ENCODE results near the gene ARHGAP31. TPM values are rescaled to one million over a fixed set of nuclear protein-coding genes. Genes with fewer than 3 reads are reported as not detected.
"Not testable (repeated sequence)": the region's sequence is repeated elsewhere in the genome, so short reads cannot be mapped to it uniquely, and the experiment has no call there.

ARHGAP31 gene
- total RNA-seq, 3 donors from 2014 or later (not counting 1 experiment from before 2014, with no cell fraction given) = 4.1 to 8.4 (median 8.4) TPM

GRCh38 chr3:119319311-119319710 lies 25.1 kb downstream of the ARHGAP31 start:
- Histone ChIP-seq H3K4me1 (ENCODE audit: control insufficient read depth, insufficient read depth, low read length) (peaks cover 15% of the 10 kb centered on the region), H3K27ac (ENCODE audit: low read length) (no peak overlapping the region), H3K27me3 (ENCODE audit: control insufficient read depth, insufficient read depth, low read length) (no peaks in the 10 kb centered on the region), H3K36me3 (ENCODE audit: control insufficient read depth, insufficient read depth, low read length) (no peaks in the 10 kb centered on the region), H3K4me3 (ENCODE audit: low read length) (no peak overlapping the region), H3K9me3 (ENCODE audit: control insufficient read depth, insufficient read depth, low read length) (no peaks in the 10 kb centered on the region)
- Mint-ChIP-seq H3K36me3 (no peaks in the 10 kb centered on the region), H3K4me1 (peaks cover 19 to 31% of the 10 kb centered on the region in 2 donors), H3K27me3 (ENCODE audit: low read depth in 2 of 2) (no peaks in the 10 kb centered on the region), H3K27ac (peak overlapping the region; percentile 15 to 51), H3K9me3 (no peaks in the 10 kb centered on the region), H3K4me3 (no peak overlapping the region)
- no peak for DNase-seq
- intact Hi-C loops (cut with micrococcal nuclease) = no loop called here
- no peak for TF ChIP-seq CTCF (IDR thresholded peaks at IDR 0.05)
- 97% methylated on average over 3 of the region's 4 CpGs for WGBS (ENCODE audit: insufficient coverage)
- no peak for ATAC-seq

GRCh38 chr3:119320785-119321184 lies 26.6 kb downstream of the ARHGAP31 start:
- H3K36me3 ChIP-seq (ENCODE audit: control insufficient read depth, insufficient read depth, low read length); H3K9me3 Mint-ChIP-seq; DNase-seq; H3K36me3 Mint-ChIP-seq; H3K4me3 Mint-ChIP-seq; H3K27me3 ChIP-seq (ENCODE audit: control insufficient read depth, insufficient read depth, low read length); H3K9me3 ChIP-seq (ENCODE audit: control insufficient read depth, insufficient read depth, low read length); H3K27ac ChIP-seq (ENCODE audit: low read length); H3K27me3 Mint-ChIP-seq (ENCODE audit: low read depth in 2 of 2); intact Hi-C loops (cut with micrococcal nuclease); ATAC-seq; H3K4me3 ChIP-seq (ENCODE audit: low read length): not testable (repeated sequence)
- WGBS (ENCODE audit: insufficient coverage) = 81% methylated on average over 4 of the region's 5 CpGs
- peaks cover 16 to 31% of the 10 kb centered on the region in 2 donors for H3K4me1 Mint-ChIP-seq
- H3K27ac Mint-ChIP-seq = peak overlapping the region; percentile 15 to 51
- peaks cover 15% of the 10 kb centered on the region for H3K4me1 ChIP-seq (ENCODE audit: control insufficient read depth, insufficient read depth, low read length)

- Histone ChIP-seq H3K9me3 (ENCODE audit: control insufficient read depth, insufficient read depth, low read length) (no peaks in the 10 kb centered on the region), H3K36me3 (ENCODE audit: control insufficient read depth, insufficient read depth, low read length) (no peaks in the 10 kb centered on the region), H3K4me3 (ENCODE audit: low read length) (peak overlapping the region; percentile 83), H3K27ac (ENCODE audit: low read length) (peak overlapping the region; percentile 92), H3K4me1 (ENCODE audit: control insufficient read depth, insufficient read depth, low read length) (peaks cover 15% of the 10 kb centered on the region), H3K27me3 (ENCODE audit: control insufficient read depth, insufficient read depth, low read length) (no peaks in the 10 kb centered on the region)
- no peak for TF ChIP-seq CTCF (IDR thresholded peaks at IDR 0.05)
- Mint-ChIP-seq H3K9me3 (no peaks in the 10 kb centered on the region), H3K4me1 (peaks cover 12 to 31% of the 10 kb centered on the region in 2 donors), H3K27me3 (ENCODE audit: low read depth in 2 of 2) (no peaks in the 10 kb centered on the region), H3K27ac (peak overlapping the region; percentile 97 to 98), H3K4me3 (peak overlapping the region; percentile 98), H3K36me3 (no peaks in the 10 kb centered on the region)
- intact Hi-C loops (cut with micrococcal nuclease) = loop anchor here (2.0 kb wide), 3 partner anchors 31 to 773 kb away; partner anchors contain the start of genes B4GALT4 and GSK3B
- peak; percentile 12 to 31 (median 28) for ATAC-seq
- 7% methylated on average over 26 of the region's 26 CpGs for WGBS (ENCODE audit: insufficient coverage)
- no peak for DNase-seq
Observed at GRCh38 chr3:119322021-119322834, 28.0 kb downstream of the ARHGAP31 start.

All from natural killer cell (primary cell).